Urinary bladder (tissue), 4 donors: ENCODE measurements around the gene TMEM30B. TPM values are rescaled to one million over a fixed set of nuclear protein-coding genes. Genes with fewer than 3 reads are reported as not detected.

Experiments
- DNase-seq: peaks from one replicate; pipeline ENCODE4 v3.0.0-alpha.2; 2015; ENCODE audit errors: extremely low spot score
- H3K27ac ChIP-seq: one replicate; pipeline ENCODE4 v1.5.1; 2013; ENCODE audit warnings: low read depth, mild to moderate bottlenecking, moderate library complexity
- H3K36me3 ChIP-seq: one replicate; pipeline ENCODE4 v1.6.1; 2013; ENCODE audit warnings: mild to moderate bottlenecking, moderate library complexity; ENCODE audit not compliant: insufficient read depth
- H3K4me1 ChIP-seq: one replicate; pipeline ENCODE4 v1.6.1; 2013; ENCODE audit warnings: mild to moderate bottlenecking, moderate library complexity; ENCODE audit not compliant: insufficient read depth
- H3K4me3 ChIP-seq: one replicate; pipeline ENCODE4 v1.5.1; 2013; ENCODE audit warnings: low read depth, low read length
- WGBS: extraction: QIAGEN DNeasy Blood & Tissue Kit; methylation state at CpG from one replicate; pipeline ENCODE4 v1.1.7; 2013; 5-methylcytosine and 5-hydroxymethylcytosine counted together
- polyA plus RNA-seq: library from polyadenylated mRNA; stranded (reverse); fragments of 200-250 nt; gene quantifications from one replicate; pipeline ENCODE4 v1.2.3, GENCODE V29; 2013
- total RNA-seq: library from RNA; depleted of rRNA; stranded (reverse); fragments of >200 nt; gene quantifications from one replicate; pipeline ENCODE4 v1.2.3, GENCODE V29; 2014
- donor health status: healthy with polysubstance abuse.
- donor health status: healthy.

Gene TMEM30B
- total and polyA plus RNA-seq, 2 donors: 9.3 to 9.8 TPM

- peak overlapping the region; percentile 16 for H3K4me3 ChIP-seq
- no peaks in the 10 kb centered on the region for H3K36me3 ChIP-seq
- no peak for DNase-seq
- H3K4me1 ChIP-seq: no peaks in the 10 kb centered on the region
- WGBS: 7% methylated on average over 21 of the region's 21 CpGs
- no peak overlapping the region for H3K27ac ChIP-seq
These were observed 11.6 kb downstream of the TMEM30B start for GRCh38 chr14:61269321-61270083.

GRCh38 chr14:61268812-61269211 is 12.3 kb downstream of the TMEM30B start:
- 33% methylated on average over 1 of the region's 1 CpG for WGBS
- no peak overlapping the region for H3K4me3 ChIP-seq
- no peaks in the 10 kb centered on the region for H3K4me1 ChIP-seq
- no peak overlapping the region for H3K27ac ChIP-seq
- no peak for DNase-seq
- no peaks in the 10 kb centered on the region for H3K36me3 ChIP-seq

GRCh38 chr14:61266891-61267740 is 14.0 kb downstream of the TMEM30B start:
- DNase-seq: no peak
- Histone ChIP-seq H3K4me3 (no peak overlapping the region), H3K27ac (no peak overlapping the region), H3K4me1 (no peaks in the 10 kb centered on the region), H3K36me3 (no peaks in the 10 kb centered on the region)
- 32% methylated on average over 11 of the region's 11 CpGs for WGBS

- H3K27ac ChIP-seq: no peak overlapping the region
- H3K36me3 ChIP-seq: no peaks in the 10 kb centered on the region
- H3K4me3 ChIP-seq: no peak overlapping the region
- no peaks in the 10 kb centered on the region for H3K4me1 ChIP-seq
- DNase-seq: no peak
- WGBS: 49% methylated on average over 4 of the region's 4 CpGs
These were observed 14.7 kb downstream of the TMEM30B start for GRCh38 chr14:61266436-61266835.

- Histone ChIP-seq H3K27ac (no peak overlapping the region), H3K4me1 (no peaks in the 10 kb centered on the region)
- WGBS: 66% methylated on average over 4 of the region's 4 CpGs
These were observed 16.5 kb downstream of the TMEM30B start for GRCh38 chr14:61264651-61265050.

DNA sequence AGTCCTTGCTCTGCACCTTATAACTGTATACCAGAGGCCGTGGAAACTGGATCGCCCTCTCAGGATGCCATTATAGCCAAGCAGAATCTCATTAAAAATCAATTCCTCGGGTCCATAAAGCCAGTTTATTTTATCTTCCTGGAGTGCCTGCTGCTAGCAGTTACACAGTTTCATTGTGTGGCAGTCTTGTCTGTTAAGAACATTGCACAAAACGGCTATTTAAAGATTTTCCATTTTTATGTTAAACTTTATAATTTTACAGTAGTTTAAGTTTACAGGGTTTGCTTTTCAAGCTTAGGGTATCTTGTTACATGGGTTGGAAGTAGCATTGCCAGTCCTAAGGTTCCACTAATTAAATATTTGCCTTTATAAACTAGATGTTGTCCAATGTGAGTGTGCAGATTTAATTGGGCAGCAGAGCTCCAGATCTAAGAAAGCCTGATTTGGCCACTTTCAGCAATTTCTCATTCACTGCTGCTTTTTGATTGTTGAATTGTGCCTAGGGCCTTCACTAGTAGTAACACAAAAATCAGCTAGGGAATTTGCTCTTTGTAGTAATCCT is 17.0 kb downstream of the TMEM30B start:
- no peak overlapping the region for H3K27ac ChIP-seq

More at GRCh38 chr14:61264651-61265050, 16.5 kb downstream of the TMEM30B start:
- DNase-seq: no peak
- H3K36me3 ChIP-seq: no peaks in the 10 kb centered on the region
- no peak overlapping the region for H3K4me3 ChIP-seq

DNA sequence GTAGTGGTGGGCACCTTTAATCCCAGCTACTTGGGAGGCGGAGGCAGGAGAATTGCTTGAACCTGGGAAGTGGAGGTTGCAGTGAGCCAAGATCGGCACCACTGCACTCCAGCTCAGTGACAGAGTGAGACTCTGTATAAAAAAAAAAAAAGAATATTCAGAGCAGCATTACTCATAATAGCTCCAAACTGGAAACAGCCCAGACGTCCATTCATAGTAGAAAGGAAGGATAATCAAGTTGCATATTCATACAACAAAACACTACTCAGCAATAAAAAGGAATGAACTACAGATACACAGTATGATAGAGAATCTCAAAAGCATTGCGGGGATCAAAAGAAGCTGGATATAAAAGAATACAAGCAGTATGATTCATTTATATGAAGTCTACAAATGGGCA is 19.1 kb downstream of the TMEM30B start:
- 65% methylated on average over 4 of the region's 4 CpGs for WGBS
- Histone ChIP-seq H3K4me1 (no peaks in the 10 kb centered on the region), H3K27ac (no peak overlapping the region), H3K4me3 (no peak overlapping the region), H3K36me3 (no peaks in the 10 kb centered on the region)
- no peak for DNase-seq

More for the DNA sequence above, 17.0 kb downstream of the TMEM30B start:
- DNase-seq: no peak
- no peaks in the 10 kb centered on the region for H3K36me3 ChIP-seq
- H3K4me3 ChIP-seq: no peak overlapping the region
- no peaks in the 10 kb centered on the region for H3K4me1 ChIP-seq
- WGBS: 66% methylated on average over 4 of the region's 4 CpGs

- Histone ChIP-seq H3K27ac (no peak overlapping the region), H3K4me3 (no peak overlapping the region), H3K4me1 (no peaks in the 10 kb centered on the region), H3K36me3 (no peaks in the 10 kb centered on the region)
- 64% methylated on average over 8 of the region's 8 CpGs for WGBS
- no peak for DNase-seq
These were observed 20.0 kb downstream of the TMEM30B start for GRCh38 chr14:61260939-61261776.

- no peaks in the 10 kb centered on the region for H3K36me3 ChIP-seq
- H3K4me3 ChIP-seq: no peak overlapping the region
- WGBS: 44% methylated on average over 4 of the region's 4 CpGs
- H3K4me1 ChIP-seq: no peaks in the 10 kb centered on the region
- H3K27ac ChIP-seq: no peak overlapping the region
- no peak for DNase-seq
These were observed 22.2 kb downstream of the TMEM30B start for GRCh38 chr14:61258985-61259384.

- Histone ChIP-seq H3K27ac (no peak overlapping the region), H3K4me3 (no peak overlapping the region), H3K36me3 (no peaks in the 10 kb centered on the region), H3K4me1 (no peaks in the 10 kb centered on the region)
- WGBS: 79% methylated on average over 5 of the region's 5 CpGs
- DNase-seq: no peak
These were observed 23.6 kb downstream of the TMEM30B start for GRCh38 chr14:61257469-61258057.

DNA sequence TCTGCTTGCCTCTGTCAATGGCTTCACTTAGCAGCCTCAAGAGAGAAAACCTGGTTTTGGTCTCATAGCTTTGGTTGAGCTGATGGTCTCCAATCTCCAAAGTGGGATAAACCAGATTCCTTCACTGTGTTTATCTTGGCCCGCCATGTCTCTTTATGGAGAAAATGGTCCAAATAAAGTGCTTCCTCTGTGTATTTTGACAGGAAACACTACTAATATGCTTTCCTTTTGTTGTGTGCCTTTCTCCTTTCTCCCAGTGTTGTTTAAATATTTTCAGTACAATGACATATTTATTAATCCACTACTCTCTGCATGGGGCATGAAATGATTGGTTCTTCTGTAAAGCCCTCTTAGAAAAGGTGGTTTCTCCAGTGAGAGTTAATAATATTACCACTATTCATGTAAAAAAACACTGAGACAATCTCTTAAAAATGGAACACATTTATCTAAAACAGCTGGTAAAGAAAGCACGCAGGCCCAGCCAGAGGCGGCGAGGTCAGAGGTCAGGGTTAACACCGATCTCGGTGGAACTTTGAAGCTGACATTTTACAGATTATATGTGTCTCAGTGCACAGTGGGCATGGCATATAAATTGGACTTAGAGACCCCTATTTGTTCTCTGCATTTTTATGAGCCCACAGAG is 24.2 kb downstream of the TMEM30B start:
- WGBS: 70% methylated on average over 6 of the region's 6 CpGs
- H3K27ac ChIP-seq: no peak overlapping the region
- DNase-seq: no peak

DNA sequence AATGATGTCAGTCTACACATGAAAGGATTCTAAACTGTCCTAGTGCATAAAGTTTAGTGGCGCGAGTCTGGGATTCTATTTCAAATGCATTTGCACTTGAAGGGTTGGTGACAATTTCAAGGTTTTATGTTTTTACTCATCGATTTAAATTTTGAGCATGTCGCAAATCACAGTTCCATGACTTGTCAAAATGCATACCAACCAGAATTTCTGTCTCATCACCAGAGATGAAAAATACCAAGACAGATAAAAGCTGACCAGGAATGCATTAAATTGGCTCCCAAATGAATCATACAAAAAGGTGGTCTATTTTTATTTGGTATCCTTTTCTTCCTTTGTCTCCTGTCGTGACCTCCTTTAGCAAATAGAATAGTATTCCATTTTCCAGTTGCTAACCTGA is 25.2 kb downstream of the TMEM30B start:
- Histone ChIP-seq H3K4me3 (no peak overlapping the region), H3K36me3 (no peaks in the 10 kb centered on the region), H3K27ac (no peak overlapping the region), H3K4me1 (no peaks in the 10 kb centered on the region)
- WGBS: 88% methylated on average over 5 of the region's 5 CpGs
- no peak for DNase-seq

More for the DNA sequence above, 24.2 kb downstream of the TMEM30B start:
- Histone ChIP-seq H3K36me3 (no peaks in the 10 kb centered on the region), H3K4me3 (no peak overlapping the region), H3K4me1 (no peaks in the 10 kb centered on the region)
